K562 (cell line): Measurements from ENCODE around the gene BGLAP. TPM values are rescaled to one million over a fixed set of nuclear protein-coding genes. Genes with fewer than 3 reads are reported as not detected.

Experiments used
- ELF4 ChIP-seq: fragments of 450-650 bp; formaldehyde crosslinking; IDR thresholded peaks from 2 replicates; pipeline ENCODE4 v1.4.0; 2022; ENCODE audit warnings: missing genetic modification characterization
- GABPA ChIP-seq: fragments of 200-800 bp; sonication (Bioruptor generic); conservative IDR thresholded peaks from 2 replicates; pipeline ENCODE4 v1.6.1; 2016; ENCODE audit warnings: low read depth, missing genetic modification characterization, missing compliant biosample characterization
- KLF1 ChIP-seq: fragments of 450-650 bp; IDR thresholded peaks from 2 replicates; pipeline ENCODE4 v1.6.1; 2016; ENCODE audit warnings: missing genetic modification characterization, missing compliant biosample characterization
- MAFF ChIP-seq: IDR thresholded peaks from 2 replicates; pipeline ENCODE4 v1.6.1; 2012; ENCODE audit warnings: low read length, improper control_type of control experiment
- MED1 ChIP-seq: sonication (generic); formaldehyde crosslinking; IDR thresholded peaks from 2 replicates; pipeline ENCODE4 v1.8.1; 2023; ENCODE audit warnings: missing genetic modification reagents, borderline replicate concordance
- POLR2AphosphoS2 ChIP-seq: IDR thresholded peaks from 2 replicates; pipeline ENCODE4 v1.6.1; 2012; ENCODE audit warnings: low read length, improper control_type of control experiment
- SMARCB1 ChIP-seq: IDR thresholded peaks from 2 replicates; pipeline ENCODE4 v1.6.1; 2011; ENCODE audit warnings: improper control_type of control experiment, low read depth; ENCODE audit not compliant: insufficient read length
- ZNF263 ChIP-seq: sonication (generic); formaldehyde crosslinking; IDR thresholded peaks from 2 replicates; pipeline ENCODE4 v1.8.0; 2022; ENCODE audit warnings: mild to moderate bottlenecking, missing genetic modification reagents, borderline replicate concordance
- ZNF408 ChIP-seq: fragments of 250-450 bp; sonication (Bioruptor Pico); IDR thresholded peaks from 2 replicates; pipeline ENCODE4 v1.4.0; 2020; ENCODE audit warnings: low read depth, mild to moderate bottlenecking, moderate library complexity
- polyA plus RNA-seq, 8 experiments: library from polyadenylated mRNA; depleted of rRNA in 4 of 8; stranded (reverse) in 5 of 8; unstranded in 3 of 8; fragments of >200 nt; fragmentation: Nextera tagmentation in 2 of 8; fragmentation: Illumina TruSeq in 1 of 8; extraction: Ambion mirVana in 2 of 8; extraction: Trizol in 1 of 8; gene quantifications; 2 replicates each; pipeline versions ENCODE4 v1.2.1 to v1.2.3, GENCODE V29; 2011 to 2014; ENCODE audit warnings: inconsistent platforms in 1 of 8, missing spikeins in 1 of 8
- total RNA-seq, 7 experiments: library from RNA; depleted of rRNA in 6 of 7; stranded (reverse); fragments of >200 nt in 6 of 7; fragmentation: Illumina TruSeq in 2 of 7; extraction: Trizol in 2 of 7; gene quantifications; 2 replicates each; pipeline versions ENCODE4 v1.2.1 to v1.2.3, GENCODE V29; 2011 to 2021; ENCODE audit warnings: low replicate concordance in 1 of 7
- TF ChIP-seq, protein P1 (sequence below): sonication (generic); formaldehyde crosslinking; IDR thresholded peaks from 2 replicates; pipeline ENCODE4 v1.5.0; 2020; ENCODE audit warnings: missing genetic modification reagents
- TF ChIP-seq, protein P2 (sequence below): fragments of 450-650 bp; IDR thresholded peaks from 2 replicates; pipeline ENCODE4 v1.6.1; 2016
- TF ChIP-seq, protein P3 (sequence below): sonication (generic); formaldehyde crosslinking; IDR thresholded peaks from 2 replicates; pipeline ENCODE4 v1.8.0; 2022; ENCODE audit warnings: mild to moderate bottlenecking, low read depth, missing genetic modification reagents
- TF ChIP-seq, protein P4 (sequence below), 2 experiments: IDR thresholded peaks; 2 replicates each; pipeline ENCODE4 v1.6.1; 2011; ENCODE audit warnings: borderline replicate concordance in 1 of 2, control low read depth in 1 of 2, low read depth in 1 of 2, low read length in 1 of 2, mild to moderate bottlenecking in 1 of 2, mixed read lengths in 1 of 2, moderate library complexity in 1 of 2; ENCODE audit not compliant: insufficient read depth in 1 of 2, insufficient read length in 1 of 2, poor library complexity in 1 of 2, severe bottlenecking in 1 of 2; ENCODE audit errors: extremely low read depth in 1 of 2
- TF ChIP-seq, protein P5 (sequence below): fragments of 450-650 bp; IDR thresholded peaks from one replicate; pipeline ENCODE4 v1.6.1; 2018; ENCODE audit warnings: mild to moderate bottlenecking, moderate library complexity; ENCODE audit not compliant: partially characterized antibody
- TF ChIP-seq, protein P6 (sequence below), 3 experiments: IDR thresholded peaks in 2 of 3; conservative IDR thresholded peaks in 1 of 3; 2 replicates each; pipeline ENCODE4 v1.5.1; 2011 to 2012; ENCODE audit warnings: low read length in 3 of 3, mild to moderate bottlenecking in 3 of 3, control low read depth in 2 of 3, improper control_type of control experiment in 1 of 3, inconsistent platforms in 1 of 3, low read depth in 1 of 3, mixed read lengths in 1 of 3, moderate library complexity in 1 of 3; ENCODE audit not compliant: insufficient read depth in 2 of 3

Gene BGLAP
- total and polyA plus RNA-seq, 9 of the 15 experiments (the other 6 are each of a cell fraction or from before 2014, with no cell fraction given), result 0.15 to 1.4 (median 0.28) TPM; not detected in 3

DNA sequence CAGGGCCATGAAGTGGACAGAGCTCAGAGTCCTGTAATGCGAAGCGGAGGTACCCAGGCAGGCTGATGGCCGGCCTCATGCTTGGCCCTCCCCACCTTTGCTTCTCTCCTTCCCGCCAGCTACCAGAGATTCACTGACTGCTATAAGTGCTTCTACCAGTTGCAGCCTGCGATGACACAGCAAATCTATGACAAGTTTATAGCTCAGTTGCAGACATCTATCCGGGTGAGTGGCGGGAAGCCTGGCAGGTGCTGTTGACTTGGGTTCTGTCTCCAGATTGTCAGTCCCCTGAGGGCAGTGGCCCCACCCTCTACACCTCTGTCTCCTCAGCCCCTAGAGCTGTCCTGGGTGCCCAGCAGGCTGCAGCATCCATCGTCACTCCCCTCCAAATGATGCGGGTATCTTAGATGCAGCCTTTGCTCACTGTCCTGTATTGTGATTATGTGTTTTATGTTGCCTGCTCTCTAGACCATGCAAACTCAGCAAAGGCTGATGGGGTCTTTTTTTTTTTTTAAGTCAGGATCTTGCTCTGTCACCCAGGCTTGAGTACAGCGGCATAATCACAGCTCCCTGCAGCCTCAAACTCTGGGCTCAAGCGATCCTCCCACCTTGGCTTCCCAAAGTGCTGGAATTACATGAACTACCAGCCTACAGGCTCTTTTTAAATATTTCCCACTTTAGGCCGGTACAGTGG is 9.6 kb upstream of the BGLAP start (continued):
- TF ChIP-seq GABPA (no peak), SMARCB1 (no peak), MED1 (CRISPR knock-in tag) (no peak), ZNF263 (no peak), KLF1 (tag) (no peak), ELF4 (no peak), POLR2AphosphoS2 (no peak), MAFF (peak; percentile 81), ZNF408 (CRISPR knock-in tag) (no peak)
- TF ChIP-seq, protein P1, sequence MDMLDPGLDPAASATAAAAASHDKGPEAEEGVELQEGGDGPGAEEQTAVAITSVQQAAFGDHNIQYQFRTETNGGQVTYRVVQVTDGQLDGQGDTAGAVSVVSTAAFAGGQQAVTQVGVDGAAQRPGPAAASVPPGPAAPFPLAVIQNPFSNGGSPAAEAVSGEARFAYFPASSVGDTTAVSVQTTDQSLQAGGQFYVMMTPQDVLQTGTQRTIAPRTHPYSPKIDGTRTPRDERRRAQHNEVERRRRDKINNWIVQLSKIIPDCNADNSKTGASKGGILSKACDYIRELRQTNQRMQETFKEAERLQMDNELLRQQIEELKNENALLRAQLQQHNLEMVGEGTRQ, result no peak
- TF ChIP-seq, protein P2, sequence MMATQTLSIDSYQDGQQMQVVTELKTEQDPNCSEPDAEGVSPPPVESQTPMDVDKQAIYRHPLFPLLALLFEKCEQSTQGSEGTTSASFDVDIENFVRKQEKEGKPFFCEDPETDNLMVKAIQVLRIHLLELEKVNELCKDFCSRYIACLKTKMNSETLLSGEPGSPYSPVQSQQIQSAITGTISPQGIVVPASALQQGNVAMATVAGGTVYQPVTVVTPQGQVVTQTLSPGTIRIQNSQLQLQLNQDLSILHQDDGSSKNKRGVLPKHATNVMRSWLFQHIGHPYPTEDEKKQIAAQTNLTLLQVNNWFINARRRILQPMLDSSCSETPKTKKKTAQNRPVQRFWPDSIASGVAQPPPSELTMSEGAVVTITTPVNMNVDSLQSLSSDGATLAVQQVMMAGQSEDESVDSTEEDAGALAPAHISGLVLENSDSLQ, result peak; percentile 62; the same call in 1 of the 2 replicates
- TF ChIP-seq, protein P3, sequence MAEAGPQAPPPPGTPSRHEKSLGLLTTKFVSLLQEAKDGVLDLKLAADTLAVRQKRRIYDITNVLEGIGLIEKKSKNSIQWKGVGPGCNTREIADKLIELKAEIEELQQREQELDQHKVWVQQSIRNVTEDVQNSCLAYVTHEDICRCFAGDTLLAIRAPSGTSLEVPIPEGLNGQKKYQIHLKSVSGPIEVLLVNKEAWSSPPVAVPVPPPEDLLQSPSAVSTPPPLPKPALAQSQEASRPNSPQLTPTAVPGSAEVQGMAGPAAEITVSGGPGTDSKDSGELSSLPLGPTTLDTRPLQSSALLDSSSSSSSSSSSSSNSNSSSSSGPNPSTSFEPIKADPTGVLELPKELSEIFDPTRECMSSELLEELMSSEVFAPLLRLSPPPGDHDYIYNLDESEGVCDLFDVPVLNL (CRISPR knock-in tag), result no peak
- TF ChIP-seq, protein P4, sequence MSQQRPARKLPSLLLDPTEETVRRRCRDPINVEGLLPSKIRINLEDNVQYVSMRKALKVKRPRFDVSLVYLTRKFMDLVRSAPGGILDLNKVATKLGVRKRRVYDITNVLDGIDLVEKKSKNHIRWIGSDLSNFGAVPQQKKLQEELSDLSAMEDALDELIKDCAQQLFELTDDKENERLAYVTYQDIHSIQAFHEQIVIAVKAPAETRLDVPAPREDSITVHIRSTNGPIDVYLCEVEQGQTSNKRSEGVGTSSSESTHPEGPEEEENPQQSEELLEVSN (IDR thresholded peaks at IDR 0.05; ENCODE audit: borderline replicate concordance in 1 of 2, extremely low read depth in 1 of 2, insufficient read depth in 1 of 2, insufficient read length in 1 of 2, low read depth in 1 of 2, low read length in 1 of 2, poor library complexity in 1 of 2, severe bottlenecking in 1 of 2), result peak in 1 of 2 experiments; percentile 39
- TF ChIP-seq, protein P5, sequence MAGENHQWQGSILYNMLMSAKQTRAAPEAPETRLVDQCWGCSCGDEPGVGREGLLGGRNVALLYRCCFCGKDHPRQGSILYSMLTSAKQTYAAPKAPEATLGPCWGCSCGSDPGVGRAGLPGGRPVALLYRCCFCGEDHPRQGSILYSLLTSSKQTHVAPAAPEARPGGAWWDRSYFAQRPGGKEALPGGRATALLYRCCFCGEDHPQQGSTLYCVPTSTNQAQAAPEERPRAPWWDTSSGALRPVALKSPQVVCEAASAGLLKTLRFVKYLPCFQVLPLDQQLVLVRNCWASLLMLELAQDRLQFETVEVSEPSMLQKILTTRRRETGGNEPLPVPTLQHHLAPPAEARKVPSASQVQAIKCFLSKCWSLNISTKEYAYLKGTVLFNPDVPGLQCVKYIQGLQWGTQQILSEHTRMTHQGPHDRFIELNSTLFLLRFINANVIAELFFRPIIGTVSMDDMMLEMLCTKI, result no peak
- TF ChIP-seq, protein P6, sequence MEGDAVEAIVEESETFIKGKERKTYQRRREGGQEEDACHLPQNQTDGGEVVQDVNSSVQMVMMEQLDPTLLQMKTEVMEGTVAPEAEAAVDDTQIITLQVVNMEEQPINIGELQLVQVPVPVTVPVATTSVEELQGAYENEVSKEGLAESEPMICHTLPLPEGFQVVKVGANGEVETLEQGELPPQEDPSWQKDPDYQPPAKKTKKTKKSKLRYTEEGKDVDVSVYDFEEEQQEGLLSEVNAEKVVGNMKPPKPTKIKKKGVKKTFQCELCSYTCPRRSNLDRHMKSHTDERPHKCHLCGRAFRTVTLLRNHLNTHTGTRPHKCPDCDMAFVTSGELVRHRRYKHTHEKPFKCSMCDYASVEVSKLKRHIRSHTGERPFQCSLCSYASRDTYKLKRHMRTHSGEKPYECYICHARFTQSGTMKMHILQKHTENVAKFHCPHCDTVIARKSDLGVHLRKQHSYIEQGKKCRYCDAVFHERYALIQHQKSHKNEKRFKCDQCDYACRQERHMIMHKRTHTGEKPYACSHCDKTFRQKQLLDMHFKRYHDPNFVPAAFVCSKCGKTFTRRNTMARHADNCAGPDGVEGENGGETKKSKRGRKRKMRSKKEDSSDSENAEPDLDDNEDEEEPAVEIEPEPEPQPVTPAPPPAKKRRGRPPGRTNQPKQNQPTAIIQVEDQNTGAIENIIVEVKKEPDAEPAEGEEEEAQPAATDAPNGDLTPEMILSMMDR (IDR thresholded peaks at IDR 0.05 in 2 of 3, conservative IDR thresholded peaks at IDR 0.05 in 1 of 3; ENCODE audit: insufficient read depth in 2 of 3, low read depth in 1 of 3, low read length in 3 of 3), result no peak
